Measurements from ENCODE around the gene FABP6.

Gene FABP6

GRCh38 chr5:160266752-160267345 is 37.5 kb downstream of the FABP6 start:
- Histone ChIP-seq H3K9ac (ENCODE audit: low read length) (no peak overlapping the region), H3K4me1 (ENCODE audit: insufficient read depth, low read length) (peaks cover 7% of the 10 kb centered on the region), H3K27me3 (ENCODE audit: control insufficient read depth in 1 of 2, insufficient read depth in 2 of 2, low read length in 2 of 2) (no peaks in the 10 kb centered on the region), H3K4me3 (ENCODE audit: low read depth in 1 of 2, low read length in 2 of 2) (no peak overlapping the region), H3K27ac (ENCODE audit: low read depth, low read length) (no peak overlapping the region), H3K36me3 (ENCODE audit: insufficient read depth, low read length) (no peaks in the 10 kb centered on the region), H3K9me3 (ENCODE audit: low read length) (no peaks in the 10 kb centered on the region)

GRCh38 chr5:160268121-160268520 is 38.8 kb downstream of the FABP6 start:
- no peaks in the 10 kb centered on the region for H3K36me3 ChIP-seq (ENCODE audit: insufficient read depth, low read length)
- H3K9me3 ChIP-seq (ENCODE audit: low read length): no peaks in the 10 kb centered on the region
- no peak overlapping the region for H3K9ac ChIP-seq (ENCODE audit: low read length)
- H3K27ac ChIP-seq (ENCODE audit: low read depth, low read length): no peak overlapping the region
- H3K4me3 ChIP-seq (ENCODE audit: low read depth in 1 of 2, low read length in 2 of 2): no peak overlapping the region
- no peaks in the 10 kb centered on the region for H3K27me3 ChIP-seq (ENCODE audit: control insufficient read depth in 1 of 2, insufficient read depth in 2 of 2, low read length in 2 of 2)
- H3K4me1 ChIP-seq (ENCODE audit: insufficient read depth, low read length): peaks cover 7% of the 10 kb centered on the region

- H3K4me3 ChIP-seq (ENCODE audit: low read depth in 1 of 2, low read length in 2 of 2): no peak overlapping the region
- peaks cover 7% of the 10 kb centered on the region for H3K4me1 ChIP-seq (ENCODE audit: insufficient read depth, low read length)
- no peak overlapping the region for H3K9ac ChIP-seq (ENCODE audit: low read length)
- no peaks in the 10 kb centered on the region for H3K27me3 ChIP-seq (ENCODE audit: control insufficient read depth in 1 of 2, insufficient read depth in 2 of 2, low read length in 2 of 2)
- no peaks in the 10 kb centered on the region for H3K9me3 ChIP-seq (ENCODE audit: low read length)
- no peaks in the 10 kb centered on the region for H3K36me3 ChIP-seq (ENCODE audit: insufficient read depth, low read length)
- H3K27ac ChIP-seq (ENCODE audit: low read depth, low read length): no peak overlapping the region
These were observed 39.7 kb downstream of the FABP6 start for GRCh38 chr5:160269017-160269416.

- peaks cover 7% of the 10 kb centered on the region for H3K4me1 ChIP-seq (ENCODE audit: insufficient read depth, low read length)
- no peaks in the 10 kb centered on the region for H3K36me3 ChIP-seq (ENCODE audit: insufficient read depth, low read length)
- no peaks in the 10 kb centered on the region for H3K27me3 ChIP-seq (ENCODE audit: control insufficient read depth in 1 of 2, insufficient read depth in 2 of 2, low read length in 2 of 2)
- no peak overlapping the region for H3K27ac ChIP-seq (ENCODE audit: low read depth, low read length)
- no peak overlapping the region for H3K9ac ChIP-seq (ENCODE audit: low read length)
- no peaks in the 10 kb centered on the region for H3K9me3 ChIP-seq (ENCODE audit: low read length)
- H3K4me3 ChIP-seq (ENCODE audit: low read depth in 1 of 2, low read length in 2 of 2): no peak overlapping the region
These were observed 41.4 kb downstream of the FABP6 start for GRCh38 chr5:160270704-160271103.

GRCh38 chr5:160271396-160271795 is 42.1 kb downstream of the FABP6 start:
- Histone ChIP-seq H3K27ac (ENCODE audit: low read depth, low read length) (no peak overlapping the region), H3K4me1 (ENCODE audit: insufficient read depth, low read length) (peaks cover 7% of the 10 kb centered on the region), H3K36me3 (ENCODE audit: insufficient read depth, low read length) (no peaks in the 10 kb centered on the region), H3K9ac (ENCODE audit: low read length) (no peak overlapping the region), H3K9me3 (ENCODE audit: low read length) (no peaks in the 10 kb centered on the region), H3K27me3 (ENCODE audit: control insufficient read depth in 1 of 2, insufficient read depth in 2 of 2, low read length in 2 of 2) (no peaks in the 10 kb centered on the region), H3K4me3 (ENCODE audit: low read depth in 1 of 2, low read length in 2 of 2) (no peak overlapping the region)

GRCh38 chr5:160271836-160272235 is 42.5 kb downstream of the FABP6 start:
- H3K36me3 ChIP-seq (ENCODE audit: insufficient read depth, low read length): no peaks in the 10 kb centered on the region
- no peaks in the 10 kb centered on the region for H3K9me3 ChIP-seq (ENCODE audit: low read length)
- no peak overlapping the region for H3K27ac ChIP-seq (ENCODE audit: low read depth, low read length)
- H3K9ac ChIP-seq (ENCODE audit: low read length): no peak overlapping the region
- no peaks in the 10 kb centered on the region for H3K27me3 ChIP-seq (ENCODE audit: control insufficient read depth in 1 of 2, insufficient read depth in 2 of 2, low read length in 2 of 2)
- peaks cover 7% of the 10 kb centered on the region for H3K4me1 ChIP-seq (ENCODE audit: insufficient read depth, low read length)
- no peak overlapping the region for H3K4me3 ChIP-seq (ENCODE audit: low read depth in 1 of 2, low read length in 2 of 2)

GRCh38 chr5:160272264-160272663 is 43.0 kb downstream of the FABP6 start:
- H3K4me1 ChIP-seq (ENCODE audit: insufficient read depth, low read length): peaks cover 7% of the 10 kb centered on the region
- H3K9me3 ChIP-seq (ENCODE audit: low read length): no peaks in the 10 kb centered on the region
- no peak overlapping the region for H3K4me3 ChIP-seq (ENCODE audit: low read depth in 1 of 2, low read length in 2 of 2)
- no peak overlapping the region for H3K9ac ChIP-seq (ENCODE audit: low read length)
- no peaks in the 10 kb centered on the region for H3K27me3 ChIP-seq (ENCODE audit: control insufficient read depth in 1 of 2, insufficient read depth in 2 of 2, low read length in 2 of 2)
- no peaks in the 10 kb centered on the region for H3K36me3 ChIP-seq (ENCODE audit: insufficient read depth, low read length)
- H3K27ac ChIP-seq (ENCODE audit: low read depth, low read length): no peak overlapping the region

- Histone ChIP-seq H3K27ac (ENCODE audit: low read depth, low read length) (no peak overlapping the region), H3K4me3 (ENCODE audit: low read depth in 1 of 2, low read length in 2 of 2) (no peak overlapping the region)
These were observed 43.6 kb downstream of the FABP6 start for GRCh38 chr5:160272889-160273288.

GRCh38 chr5:160274483-160274931 is 45.2 kb downstream of the FABP6 start:
- Histone ChIP-seq H3K27me3 (ENCODE audit: control insufficient read depth in 1 of 2, insufficient read depth in 2 of 2, low read length in 2 of 2) (no peaks in the 10 kb centered on the region), H3K36me3 (ENCODE audit: insufficient read depth, low read length) (no peaks in the 10 kb centered on the region), H3K9ac (ENCODE audit: low read length) (no peak overlapping the region), H3K4me3 (ENCODE audit: low read depth in 1 of 2, low read length in 2 of 2) (no peak overlapping the region), H3K27ac (ENCODE audit: low read depth, low read length) (no peak overlapping the region), H3K9me3 (ENCODE audit: low read length) (no peaks in the 10 kb centered on the region), H3K4me1 (ENCODE audit: insufficient read depth, low read length) (no peaks in the 10 kb centered on the region)

More at GRCh38 chr5:160272889-160273288, 43.6 kb downstream of the FABP6 start:
- Histone ChIP-seq H3K9me3 (ENCODE audit: low read length) (no peaks in the 10 kb centered on the region), H3K4me1 (ENCODE audit: insufficient read depth, low read length) (peaks cover 7% of the 10 kb centered on the region), H3K36me3 (ENCODE audit: insufficient read depth, low read length) (no peaks in the 10 kb centered on the region), H3K27me3 (ENCODE audit: control insufficient read depth in 1 of 2, insufficient read depth in 2 of 2, low read length in 2 of 2) (no peaks in the 10 kb centered on the region), H3K9ac (ENCODE audit: low read length) (no peak overlapping the region)

- Histone ChIP-seq H3K4me1 (ENCODE audit: insufficient read depth, low read length) (no peaks in the 10 kb centered on the region), H3K9me3 (ENCODE audit: low read length) (no peaks in the 10 kb centered on the region), H3K27ac (ENCODE audit: low read depth, low read length) (no peak overlapping the region), H3K9ac (ENCODE audit: low read length) (no peak overlapping the region), H3K27me3 (ENCODE audit: control insufficient read depth in 1 of 2, insufficient read depth in 2 of 2, low read length in 2 of 2) (no peaks in the 10 kb centered on the region), H3K4me3 (ENCODE audit: low read depth in 1 of 2, low read length in 2 of 2) (no peak overlapping the region), H3K36me3 (ENCODE audit: insufficient read depth, low read length) (no peaks in the 10 kb centered on the region)
These were observed 49.0 kb downstream of the FABP6 start for GRCh38 chr5:160278343-160278742.

GRCh38 chr5:160280384-160281095 is 51.2 kb downstream of the FABP6 start:
- H3K9ac ChIP-seq (ENCODE audit: low read length): no peak overlapping the region
- no peak overlapping the region for H3K27ac ChIP-seq (ENCODE audit: low read depth, low read length)
- H3K4me1 ChIP-seq (ENCODE audit: insufficient read depth, low read length): no peaks in the 10 kb centered on the region
- no peaks in the 10 kb centered on the region for H3K36me3 ChIP-seq (ENCODE audit: insufficient read depth, low read length)
- H3K4me3 ChIP-seq (ENCODE audit: low read depth in 1 of 2, low read length in 2 of 2): no peak overlapping the region
- H3K27me3 ChIP-seq (ENCODE audit: control insufficient read depth in 1 of 2, insufficient read depth in 2 of 2, low read length in 2 of 2): no peaks in the 10 kb centered on the region
- H3K9me3 ChIP-seq (ENCODE audit: low read length): no peaks in the 10 kb centered on the region

GRCh38 chr5:160281275-160281674 is 52.0 kb downstream of the FABP6 start:
- H3K4me3 ChIP-seq (ENCODE audit: low read depth in 1 of 2, low read length in 2 of 2): no peak overlapping the region
- no peaks in the 10 kb centered on the region for H3K36me3 ChIP-seq (ENCODE audit: insufficient read depth, low read length)
- no peaks in the 10 kb centered on the region for H3K27me3 ChIP-seq (ENCODE audit: control insufficient read depth in 1 of 2, insufficient read depth in 2 of 2, low read length in 2 of 2)
- no peaks in the 10 kb centered on the region for H3K9me3 ChIP-seq (ENCODE audit: low read length)
- H3K27ac ChIP-seq (ENCODE audit: low read depth, low read length): no peak overlapping the region
- H3K9ac ChIP-seq (ENCODE audit: low read length): no peak overlapping the region
- no peaks in the 10 kb centered on the region for H3K4me1 ChIP-seq (ENCODE audit: insufficient read depth, low read length)
